GM12878 (cell line): ENCODE measurements around the gene SOX18. TPM values are rescaled to one million over a fixed set of nuclear protein-coding genes. Genes with fewer than 3 reads are reported as not detected.

Source experiments
- BHLHE40 ChIP-seq, 2 experiments: fragments of 450-650 bp in 1 of 2; IDR thresholded peaks; 2 replicates each; pipeline ENCODE4 v1.6.1; 2011 to 2017; ENCODE audit warnings: low read depth in 2 of 2, borderline replicate concordance in 1 of 2, improper control_type of control experiment in 1 of 2, low read length in 1 of 2, mild to moderate bottlenecking in 1 of 2
- polyA plus RNA-seq, 11 experiments: library from polyadenylated mRNA; depleted of rRNA in 4 of 11; unstranded in 6 of 11; stranded (reverse) in 5 of 11; fragments of >200 nt; fragmentation: Nextera tagmentation in 4 of 11; fragmentation: Illumina TruSeq in 1 of 11; extraction: Ambion mirVana in 4 of 11; extraction: Trizol in 1 of 11; gene quantifications; 1 replicate in 1 of 11; 2 replicates in 10 of 11; pipeline versions ENCODE4 v1.2.1 to v1.2.3, GENCODE V29; 2011 to 2016; ENCODE audit warnings: inconsistent platforms in 2 of 11, missing spikeins in 2 of 11, low read depth in 1 of 11
- total RNA-seq, 4 experiments: library from RNA; depleted of rRNA in 3 of 4; stranded (reverse); fragments of >200 nt in 3 of 4; fragmentation: Illumina TruSeq in 1 of 4; extraction: Trizol in 1 of 4; gene quantifications; 2 replicates each; pipeline versions ENCODE4 v1.2.1 to v1.2.3, GENCODE V29; 2013 to 2021
- TF ChIP-seq, protein P1 (sequence below): fragments of 450-650 bp; IDR thresholded peaks from 2 replicates; pipeline ENCODE4 v1.6.1; 2017; ENCODE audit warnings: mild to moderate bottlenecking, moderate library complexity
- TF ChIP-seq, protein P2 (sequence below): fragments of 450-650 bp; IDR thresholded peaks from 2 replicates; pipeline ENCODE4 v1.6.1; 2017; ENCODE audit warnings: mild to moderate bottlenecking

Gene SOX18
- total and polyA plus RNA-seq, 10 of the 15 experiments (the other 5 are each of a cell fraction or from before 2014, with no cell fraction given), result 0.05 to 5.6 (median 0.28) TPM; not detected in 3

DNA sequence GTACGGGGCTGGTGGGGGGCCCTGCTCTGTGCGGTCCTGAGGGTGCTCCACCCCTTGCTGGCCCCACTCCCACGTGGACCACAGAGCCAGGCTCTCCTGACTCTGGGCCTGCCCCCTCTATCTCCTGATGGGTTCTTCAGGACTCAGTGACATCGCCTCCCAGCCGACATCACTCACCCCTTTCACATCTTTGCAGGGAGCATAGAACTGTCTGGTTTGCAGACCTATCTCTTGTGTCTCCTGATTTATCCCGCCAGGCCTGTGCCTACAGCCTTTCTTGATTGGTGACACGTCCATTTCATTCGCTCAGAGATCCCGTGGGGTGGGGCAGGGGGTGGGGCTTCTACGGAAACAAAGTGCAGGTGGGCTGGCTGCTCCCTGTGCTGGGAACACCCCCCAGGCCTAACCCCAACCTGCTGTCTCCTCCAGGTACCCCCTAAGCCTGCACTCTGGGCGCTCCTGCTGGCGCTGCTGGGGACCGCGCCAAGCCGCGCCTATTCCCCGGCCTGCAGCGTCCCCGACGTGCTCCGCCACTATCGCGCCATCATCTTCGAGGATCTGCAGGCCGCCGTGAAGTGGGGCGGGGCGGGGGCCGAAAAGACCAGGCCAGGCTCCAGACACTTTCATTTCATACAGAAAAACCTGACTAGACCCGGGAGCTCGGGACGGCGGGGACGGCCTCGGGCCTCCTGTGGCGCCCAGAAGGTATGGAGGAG is 11.8 kb downstream of the SOX18 start (continued):
- TF ChIP-seq, protein P1, sequence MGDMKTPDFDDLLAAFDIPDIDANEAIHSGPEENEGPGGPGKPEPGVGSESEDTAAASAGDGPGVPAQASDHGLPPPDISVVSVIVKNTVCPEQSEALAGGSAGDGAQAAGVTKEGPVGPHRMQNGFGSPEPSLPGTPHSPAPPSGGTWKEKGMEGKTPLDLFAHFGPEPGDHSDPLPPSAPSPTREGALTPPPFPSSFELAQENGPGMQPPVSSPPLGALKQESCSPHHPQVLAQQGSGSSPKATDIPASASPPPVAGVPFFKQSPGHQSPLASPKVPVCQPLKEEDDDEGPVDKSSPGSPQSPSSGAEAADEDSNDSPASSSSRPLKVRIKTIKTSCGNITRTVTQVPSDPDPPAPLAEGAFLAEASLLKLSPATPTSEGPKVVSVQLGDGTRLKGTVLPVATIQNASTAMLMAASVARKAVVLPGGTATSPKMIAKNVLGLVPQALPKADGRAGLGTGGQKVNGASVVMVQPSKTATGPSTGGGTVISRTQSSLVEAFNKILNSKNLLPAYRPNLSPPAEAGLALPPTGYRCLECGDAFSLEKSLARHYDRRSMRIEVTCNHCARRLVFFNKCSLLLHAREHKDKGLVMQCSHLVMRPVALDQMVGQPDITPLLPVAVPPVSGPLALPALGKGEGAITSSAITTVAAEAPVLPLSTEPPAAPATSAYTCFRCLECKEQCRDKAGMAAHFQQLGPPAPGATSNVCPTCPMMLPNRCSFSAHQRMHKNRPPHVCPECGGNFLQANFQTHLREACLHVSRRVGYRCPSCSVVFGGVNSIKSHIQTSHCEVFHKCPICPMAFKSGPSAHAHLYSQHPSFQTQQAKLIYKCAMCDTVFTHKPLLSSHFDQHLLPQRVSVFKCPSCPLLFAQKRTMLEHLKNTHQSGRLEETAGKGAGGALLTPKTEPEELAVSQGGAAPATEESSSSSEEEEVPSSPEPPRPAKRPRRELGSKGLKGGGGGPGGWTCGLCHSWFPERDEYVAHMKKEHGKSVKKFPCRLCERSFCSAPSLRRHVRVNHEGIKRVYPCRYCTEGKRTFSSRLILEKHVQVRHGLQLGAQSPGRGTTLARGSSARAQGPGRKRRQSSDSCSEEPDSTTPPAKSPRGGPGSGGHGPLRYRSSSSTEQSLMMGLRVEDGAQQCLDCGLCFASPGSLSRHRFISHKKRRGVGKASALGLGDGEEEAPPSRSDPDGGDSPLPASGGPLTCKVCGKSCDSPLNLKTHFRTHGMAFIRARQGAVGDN, result peak; percentile 48; the same call in 1 of the 2 replicates
- TF ChIP-seq BHLHE40 (IDR thresholded peaks at IDR 0.05; ENCODE audit: borderline replicate concordance in 1 of 2, low read depth in 2 of 2, low read length in 1 of 2), result peak in 1 of 2 experiments; percentile 11; a peak in 2 of 4 replicates
- TF ChIP-seq, protein P2, sequence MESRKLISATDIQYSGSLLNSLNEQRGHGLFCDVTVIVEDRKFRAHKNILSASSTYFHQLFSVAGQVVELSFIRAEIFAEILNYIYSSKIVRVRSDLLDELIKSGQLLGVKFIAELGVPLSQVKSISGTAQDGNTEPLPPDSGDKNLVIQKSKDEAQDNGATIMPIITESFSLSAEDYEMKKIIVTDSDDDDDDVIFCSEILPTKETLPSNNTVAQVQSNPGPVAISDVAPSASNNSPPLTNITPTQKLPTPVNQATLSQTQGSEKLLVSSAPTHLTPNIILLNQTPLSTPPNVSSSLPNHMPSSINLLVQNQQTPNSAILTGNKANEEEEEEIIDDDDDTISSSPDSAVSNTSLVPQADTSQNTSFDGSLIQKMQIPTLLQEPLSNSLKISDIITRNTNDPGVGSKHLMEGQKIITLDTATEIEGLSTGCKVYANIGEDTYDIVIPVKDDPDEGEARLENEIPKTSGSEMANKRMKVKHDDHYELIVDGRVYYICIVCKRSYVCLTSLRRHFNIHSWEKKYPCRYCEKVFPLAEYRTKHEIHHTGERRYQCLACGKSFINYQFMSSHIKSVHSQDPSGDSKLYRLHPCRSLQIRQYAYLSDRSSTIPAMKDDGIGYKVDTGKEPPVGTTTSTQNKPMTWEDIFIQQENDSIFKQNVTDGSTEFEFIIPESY, result no peak
